Tibial nerve (tissue), 4 donors: ENCODE data around the gene NEGR1. TPM values are rescaled to one million over a fixed set of nuclear protein-coding genes. Genes with fewer than 3 reads are reported as not detected.

Experiments used
- DNase-seq, 2 donors: peaks; one replicate each; pipeline ENCODE4 v3.0.0-alpha.2; 2019; ENCODE audit warnings: low spot score in 2 of 2
- H3K27ac ChIP-seq, 4 donors: fragments of 200-600 bp; sonication (generic) in 3 of 4; one replicate each; pipeline ENCODE4 v1.5.1; 2017 to 2019; ENCODE audit warnings: mild to moderate bottlenecking in 1 of 4
- H3K27me3 ChIP-seq, 2 donors: fragments of 200-600 bp; sonication (generic) in 1 of 2; one replicate each; pipeline versions ENCODE4 v1.5.1 to v1.6.0; 2017 to 2019
- H3K36me3 ChIP-seq, 3 donors: fragments of 200-600 bp; sonication (generic); one replicate each; pipeline ENCODE4 v1.5.1; 2018 to 2019
- H3K4me1 ChIP-seq, 4 donors: fragments of 200-600 bp; sonication (generic) in 3 of 4; one replicate each; pipeline ENCODE4 v1.5.1; 2017 to 2019
- H3K4me3 ChIP-seq, 4 donors: fragments of 200-600 bp; sonication (generic) in 3 of 4; one replicate each; pipeline ENCODE4 v1.5.1; 2017 to 2019; ENCODE audit warnings: mild to moderate bottlenecking in 1 of 4, moderate library complexity in 1 of 4
- H3K9me3 ChIP-seq, 4 donors: fragments of 200-600 bp; sonication (generic) in 3 of 4; one replicate each; pipeline ENCODE4 v1.5.1; 2017 to 2019
- CTCF ChIP-seq, 5 experiments: fragments of 200-600 bp in 3 of 5; fragments of 450-650 bp in 2 of 5; sonication (generic) in 3 of 5; IDR thresholded peaks; one replicate each; pipeline ENCODE4 v1.5.1; 2016 to 2019; ENCODE audit warnings: antibody characterized with exemption in 5 of 5, mild to moderate bottlenecking in 3 of 5, moderate library complexity in 2 of 5
- EP300 ChIP-seq, 2 donors: sonication (generic); formaldehyde crosslinking; IDR thresholded peaks; one replicate each; pipeline ENCODE4 v1.6.1; 2017; ENCODE audit warnings: antibody characterized with exemption in 2 of 2, mild to moderate bottlenecking in 1 of 2
- POLR2A ChIP-seq, 2 donors: fragments of 450-650 bp; IDR thresholded peaks; one replicate each; pipeline ENCODE4 v1.6.1; 2017; ENCODE audit warnings: antibody characterized with exemption in 2 of 2, mild to moderate bottlenecking in 2 of 2, moderate library complexity in 2 of 2
- WGBS, 2 donors: methylation state at CpG; one replicate each; pipeline ENCODE4 v1.1.5; 2018; 5-methylcytosine and 5-hydroxymethylcytosine counted together
- total RNA-seq, 4 donors: library from RNA; depleted of rRNA; stranded (reverse); fragments of >200 nt; gene quantifications; one replicate each; pipeline ENCODE4 v1.1.0, GENCODE V29; 2016

Gene NEGR1
- total RNA-seq, 4 donors from 2014 or later, result 46.0 to 58.2 (median 52.4) TPM

GRCh38 chr1:71737768-71738167, 544.6 kb downstream of the NEGR1 start:
- Histone ChIP-seq H3K4me3 (no peak overlapping the region), H3K4me1 (no peaks in the 10 kb centered on the region), H3K27me3 (no peaks in the 10 kb centered on the region), H3K9me3 (no peaks in the 10 kb centered on the region), H3K27ac (no peak overlapping the region), H3K36me3 (no peaks in the 10 kb centered on the region)
- no peak for DNase-seq
- TF ChIP-seq EP300 (IDR thresholded peaks at IDR 0.05) (no peak), POLR2A (IDR thresholded peaks at IDR 0.05) (no peak), CTCF (IDR thresholded peaks at IDR 0.05) (no peak)
- 68 to 84% methylated on average over 3 of the region's 3 CpGs for WGBS, 2 donors

GRCh38 chr1:71733121-71733520, 549.2 kb downstream of the NEGR1 start:
- H3K36me3 ChIP-seq, result no peaks in the 10 kb centered on the region
- WGBS, 2 donors, result 42 to 44% methylated on average over 2 of the region's 2 CpGs
- H3K9me3 ChIP-seq, result no peaks in the 10 kb centered on the region
- no peaks in the 10 kb centered on the region for H3K27me3 ChIP-seq
- no peaks in the 10 kb centered on the region for H3K4me1 ChIP-seq
- H3K4me3 ChIP-seq, result no peak overlapping the region
- TF ChIP-seq EP300 (IDR thresholded peaks at IDR 0.05) (no peak), CTCF (IDR thresholded peaks at IDR 0.05) (no peak), POLR2A (IDR thresholded peaks at IDR 0.05) (no peak)
- DNase-seq, result no peak
- H3K27ac ChIP-seq, result no peak overlapping the region

- H3K4me3 ChIP-seq, result no peak overlapping the region
- H3K4me1 ChIP-seq, result no peaks in the 10 kb centered on the region
- H3K9me3 ChIP-seq, result no peaks in the 10 kb centered on the region
- DNase-seq, result no peak
- H3K36me3 ChIP-seq, result no peaks in the 10 kb centered on the region
- no peak for TF ChIP-seq EP300 (IDR thresholded peaks at IDR 0.05)
- no peak for TF ChIP-seq POLR2A (IDR thresholded peaks at IDR 0.05)
- TF ChIP-seq CTCF (IDR thresholded peaks at IDR 0.05), result no peak
- no peak overlapping the region for H3K27ac ChIP-seq
- H3K27me3 ChIP-seq, result no peaks in the 10 kb centered on the region
- WGBS, 2 donors, result 63 to 73% methylated on average over 2 of the region's 2 CpGs
Measured at GRCh38 chr1:71721532-71721931, 560.8 kb downstream of the NEGR1 start.

GRCh38 chr1:71719330-71719729, 563.0 kb downstream of the NEGR1 start:
- 50 to 66% methylated on average over 2 of the region's 2 CpGs for WGBS, 2 donors
- no peaks in the 10 kb centered on the region for H3K4me1 ChIP-seq
- TF ChIP-seq EP300 (IDR thresholded peaks at IDR 0.05), result no peak
- TF ChIP-seq CTCF (IDR thresholded peaks at IDR 0.05), result no peak
- TF ChIP-seq POLR2A (IDR thresholded peaks at IDR 0.05), result no peak
- DNase-seq, result no peak
- peaks cover 0 to 15% (median 0%) of the 10 kb centered on the region in 3 donors for H3K36me3 ChIP-seq
- H3K4me3 ChIP-seq, result no peak overlapping the region
- peaks cover 0 to 18% (median 0%) of the 10 kb centered on the region in 4 donors for H3K9me3 ChIP-seq
- no peaks in the 10 kb centered on the region for H3K27me3 ChIP-seq
- H3K27ac ChIP-seq, result no peak overlapping the region

- TF ChIP-seq POLR2A (IDR thresholded peaks at IDR 0.05) (no peak), CTCF (IDR thresholded peaks at IDR 0.05) (no peak), EP300 (IDR thresholded peaks at IDR 0.05) (no peak)
- Histone ChIP-seq H3K36me3 (peaks cover 0 to 15% (median 0%) of the 10 kb centered on the region in 3 donors), H3K4me1 (no peaks in the 10 kb centered on the region), H3K27me3 (no peaks in the 10 kb centered on the region), H3K9me3 (peaks cover 0 to 18% (median 0%) of the 10 kb centered on the region in 4 donors), H3K27ac (no peak overlapping the region), H3K4me3 (no peak overlapping the region)
- no peak for DNase-seq
Measured at GRCh38 chr1:71717186-71717585, 565.2 kb downstream of the NEGR1 start.
